ENCODE results near the gene NT5C3B.

The NT5C3B gene

GRCh38 chr17:41860254-41860931 lies 24.4 kb upstream of the NT5C3B start:
- TF ChIP-seq GATA2 (IDR thresholded peaks at IDR 0.05; ENCODE audit: low read depth, low read length) (peak; percentile 63), GATA3 (IDR thresholded peaks at IDR 0.05; ENCODE audit: low read depth, low read length) (peak; percentile 24; the same call in 1 of the 2 replicates)

- TF ChIP-seq GATA3 (IDR thresholded peaks at IDR 0.05; ENCODE audit: low read depth, low read length) (no peak), GATA2 (IDR thresholded peaks at IDR 0.05; ENCODE audit: low read depth, low read length) (no peak)
Measured at GRCh38 chr17:41849251-41849990, 13.4 kb upstream of the NT5C3B start.

GRCh38 chr17:41848788-41849187 lies 12.8 kb upstream of the NT5C3B start:
- TF ChIP-seq GATA3 (IDR thresholded peaks at IDR 0.05; ENCODE audit: low read depth, low read length) (no peak), GATA2 (IDR thresholded peaks at IDR 0.05; ENCODE audit: low read depth, low read length) (no peak)

GRCh38 chr17:41844971-41845370 lies 8.9 kb upstream of the NT5C3B start:
- TF ChIP-seq GATA3 (IDR thresholded peaks at IDR 0.05; ENCODE audit: low read depth, low read length) (no peak), GATA2 (IDR thresholded peaks at IDR 0.05; ENCODE audit: low read depth, low read length) (no peak)

GRCh38 chr17:41837761-41838538 lies 1.9 kb upstream of the NT5C3B start, which contains the start of gene KLHL10:
KLHL10 (plus strand) TSS chr17:41837825; CDS start chr17:41837933, 108 bp downstream.
- TF ChIP-seq GATA2 (IDR thresholded peaks at IDR 0.05; ENCODE audit: low read depth, low read length) (no peak), GATA3 (IDR thresholded peaks at IDR 0.05; ENCODE audit: low read depth, low read length) (no peak)

GRCh38 chr17:41836550-41837196 lies 641 bp upstream of the NT5C3B start:
- TF ChIP-seq GATA2 (IDR thresholded peaks at IDR 0.05; ENCODE audit: low read depth, low read length) (no peak), GATA3 (IDR thresholded peaks at IDR 0.05; ENCODE audit: low read depth, low read length) (no peak)

GRCh38 chr17:41835214-41835799 lies 725 bp downstream of the NT5C3B start:
- no peak for TF ChIP-seq GATA3 (IDR thresholded peaks at IDR 0.05; ENCODE audit: low read depth, low read length)
- TF ChIP-seq GATA2 (IDR thresholded peaks at IDR 0.05; ENCODE audit: low read depth, low read length) = no peak

GRCh38 chr17:41825175-41825845 lies 10.7 kb downstream of the NT5C3B start:
- TF ChIP-seq GATA2 (IDR thresholded peaks at IDR 0.05; ENCODE audit: low read depth, low read length) (no peak), GATA3 (IDR thresholded peaks at IDR 0.05; ENCODE audit: low read depth, low read length) (no peak)

GRCh38 chr17:41824086-41824485 lies 11.9 kb downstream of the NT5C3B start:
- TF ChIP-seq GATA2 (IDR thresholded peaks at IDR 0.05; ENCODE audit: low read depth, low read length) = no peak
- TF ChIP-seq GATA3 (IDR thresholded peaks at IDR 0.05; ENCODE audit: low read depth, low read length) = no peak

- TF ChIP-seq GATA3 (IDR thresholded peaks at IDR 0.05; ENCODE audit: low read depth, low read length) = no peak
Measured at GRCh38 chr17:41823580-41823979, 12.5 kb downstream of the NT5C3B start.

GRCh38 chr17:41823141-41823524 lies 12.9 kb downstream of the NT5C3B start:
- TF ChIP-seq GATA2 (IDR thresholded peaks at IDR 0.05; ENCODE audit: low read depth, low read length) = no peak
- no peak for TF ChIP-seq GATA3 (IDR thresholded peaks at IDR 0.05; ENCODE audit: low read depth, low read length)

- TF ChIP-seq GATA3 (IDR thresholded peaks at IDR 0.05; ENCODE audit: low read depth, low read length) (no peak), GATA2 (IDR thresholded peaks at IDR 0.05; ENCODE audit: low read depth, low read length) (no peak)
Measured at GRCh38 chr17:41822216-41823140, 13.6 kb downstream of the NT5C3B start.

Data from SH-SY5Y (cell line).